Peyer's patch (tissue), 4 donors: ENCODE data around the gene ZNF135.

ENCODE experiments used
- CTCF ChIP-seq, 6 experiments: fragments of 450-650 bp in 4 of 6; fragments of 200-600 bp in 2 of 6; sonication (generic) in 1 of 6; IDR thresholded peaks; one replicate each; pipeline ENCODE4 v1.5.1; 2017 to 2019; ENCODE audit warnings: antibody characterized with exemption in 6 of 6, mild to moderate bottlenecking in 3 of 6, moderate library complexity in 1 of 6
- POLR2A ChIP-seq, 2 donors: fragments of 450-650 bp; IDR thresholded peaks; one replicate each; pipeline ENCODE4 v1.5.1; 2017; ENCODE audit warnings: antibody characterized with exemption in 2 of 2, mild to moderate bottlenecking in 2 of 2, moderate library complexity in 2 of 2

- TF ChIP-seq CTCF (IDR thresholded peaks at IDR 0.05): no peak
- TF ChIP-seq POLR2A (IDR thresholded peaks at IDR 0.05): no peak
These were observed 4.6 kb downstream of the ZNF135 start for GRCh38 chr19:58063712-58064111.
